NT2/D1 (cell line): Measurements from ENCODE around the gene PAXIP1.

Experiments used
- SUZ12 ChIP-seq: IDR thresholded peaks from 2 replicates; pipeline ENCODE4 v1.6.1; 2011; ENCODE audit not compliant: insufficient read length, insufficient read depth; ENCODE audit errors: extremely low read depth
- YY1 ChIP-seq: IDR thresholded peaks from 2 replicates; pipeline ENCODE4 v1.6.1; 2011; ENCODE audit not compliant: insufficient read length, insufficient read depth
- ZNF274 ChIP-seq: IDR thresholded peaks from 2 replicates; pipeline ENCODE4 v1.6.1; 2011; ENCODE audit warnings: mild to moderate bottlenecking, low read depth, low read length

DNA sequence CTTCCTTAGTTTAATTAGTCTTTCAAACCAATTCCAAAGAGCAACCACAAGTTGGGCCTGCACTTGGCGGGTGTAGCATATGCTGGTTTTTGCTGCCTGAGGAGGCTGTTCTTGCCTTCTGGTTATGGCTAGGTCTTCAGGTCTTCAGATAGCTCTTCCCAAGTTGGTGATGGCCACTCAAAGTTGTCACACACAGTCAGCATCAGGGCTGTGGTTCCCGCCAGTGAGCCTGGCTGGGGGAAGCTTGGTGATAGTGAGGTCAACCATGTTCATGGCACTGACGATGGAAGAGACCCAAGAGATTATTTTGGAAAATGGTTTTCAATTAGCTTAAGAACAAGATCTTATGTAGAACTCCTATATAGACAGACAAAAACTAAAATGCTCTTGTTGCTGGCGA, 48.4 kb upstream of the PAXIP1 start:
- TF ChIP-seq ZNF274 = no peak
- no peak for TF ChIP-seq YY1
- no peak for TF ChIP-seq SUZ12
